ENCODE results near the gene CBARP. TPM values are rescaled to one million over a fixed set of nuclear protein-coding genes. Genes with fewer than 3 reads are reported as not detected.

Gene CBARP
- total RNA-seq, 1 experiment from 2014 or later: 23.4 TPM

DNA sequence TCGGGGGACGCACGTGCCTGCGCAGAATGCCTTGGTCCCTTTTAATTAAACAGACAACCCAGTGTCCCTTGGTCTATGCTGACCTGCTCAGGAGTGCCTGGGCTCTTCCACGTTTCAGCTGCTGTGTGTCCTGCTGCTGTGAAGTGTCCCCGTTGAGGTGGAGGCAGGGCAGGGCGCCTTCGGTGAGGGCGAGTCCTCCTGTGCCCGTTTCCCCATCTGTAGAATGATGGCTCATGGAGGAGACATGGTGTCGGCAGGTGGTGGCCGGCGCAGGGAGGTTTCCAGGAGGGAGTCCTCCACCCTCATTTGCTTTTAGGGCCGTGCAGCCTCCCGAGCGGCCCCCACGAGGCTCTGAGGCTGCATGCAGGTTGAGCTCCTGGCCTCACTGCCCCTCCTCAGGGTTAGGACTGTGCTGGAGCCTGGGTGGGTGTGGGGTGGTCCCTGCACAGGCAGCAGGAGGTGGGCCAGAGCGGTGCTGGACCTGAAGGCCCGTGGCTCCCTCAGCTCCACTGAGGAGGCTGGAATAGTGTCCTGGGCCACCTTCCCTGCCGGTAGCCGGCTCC is 23.4 kb downstream of the CBARP start:
- H3K4me3 Mint-ChIP-seq: no peak overlapping the region
- no peaks in the 10 kb centered on the region for H3K9me3 Mint-ChIP-seq
- H3K4me1 Mint-ChIP-seq: peaks cover 44% of the 10 kb centered on the region
- peaks cover 14% of the 10 kb centered on the region for H3K36me3 Mint-ChIP-seq
- ATAC-seq (no peak), DNase-seq (ENCODE audit: low spot score) (no peak)
- CTCF ChIA-PET: interaction anchor here (0.8 to 2.6 kb wide), 7 partner anchors 9 to 150 kb away, joined by 3 to 13 read pairs (median 4); partner anchors contain the start of gene ARHGAP45
- no peak for TF ChIP-seq CREB1 (CRISPR knock-in tag; IDR thresholded peaks at IDR 0.05)
- TF ChIP-seq, protein P1, sequence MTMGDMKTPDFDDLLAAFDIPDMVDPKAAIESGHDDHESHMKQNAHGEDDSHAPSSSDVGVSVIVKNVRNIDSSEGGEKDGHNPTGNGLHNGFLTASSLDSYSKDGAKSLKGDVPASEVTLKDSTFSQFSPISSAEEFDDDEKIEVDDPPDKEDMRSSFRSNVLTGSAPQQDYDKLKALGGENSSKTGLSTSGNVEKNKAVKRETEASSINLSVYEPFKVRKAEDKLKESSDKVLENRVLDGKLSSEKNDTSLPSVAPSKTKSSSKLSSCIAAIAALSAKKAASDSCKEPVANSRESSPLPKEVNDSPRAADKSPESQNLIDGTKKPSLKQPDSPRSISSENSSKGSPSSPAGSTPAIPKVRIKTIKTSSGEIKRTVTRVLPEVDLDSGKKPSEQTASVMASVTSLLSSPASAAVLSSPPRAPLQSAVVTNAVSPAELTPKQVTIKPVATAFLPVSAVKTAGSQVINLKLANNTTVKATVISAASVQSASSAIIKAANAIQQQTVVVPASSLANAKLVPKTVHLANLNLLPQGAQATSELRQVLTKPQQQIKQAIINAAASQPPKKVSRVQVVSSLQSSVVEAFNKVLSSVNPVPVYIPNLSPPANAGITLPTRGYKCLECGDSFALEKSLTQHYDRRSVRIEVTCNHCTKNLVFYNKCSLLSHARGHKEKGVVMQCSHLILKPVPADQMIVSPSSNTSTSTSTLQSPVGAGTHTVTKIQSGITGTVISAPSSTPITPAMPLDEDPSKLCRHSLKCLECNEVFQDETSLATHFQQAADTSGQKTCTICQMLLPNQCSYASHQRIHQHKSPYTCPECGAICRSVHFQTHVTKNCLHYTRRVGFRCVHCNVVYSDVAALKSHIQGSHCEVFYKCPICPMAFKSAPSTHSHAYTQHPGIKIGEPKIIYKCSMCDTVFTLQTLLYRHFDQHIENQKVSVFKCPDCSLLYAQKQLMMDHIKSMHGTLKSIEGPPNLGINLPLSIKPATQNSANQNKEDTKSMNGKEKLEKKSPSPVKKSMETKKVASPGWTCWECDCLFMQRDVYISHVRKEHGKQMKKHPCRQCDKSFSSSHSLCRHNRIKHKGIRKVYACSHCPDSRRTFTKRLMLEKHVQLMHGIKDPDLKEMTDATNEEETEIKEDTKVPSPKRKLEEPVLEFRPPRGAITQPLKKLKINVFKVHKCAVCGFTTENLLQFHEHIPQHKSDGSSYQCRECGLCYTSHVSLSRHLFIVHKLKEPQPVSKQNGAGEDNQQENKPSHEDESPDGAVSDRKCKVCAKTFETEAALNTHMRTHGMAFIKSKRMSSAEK (CRISPR knock-in tag; IDR thresholded peaks at IDR 0.05; ENCODE audit: borderline replicate concordance): no peak
- TF ChIP-seq, protein P2, sequence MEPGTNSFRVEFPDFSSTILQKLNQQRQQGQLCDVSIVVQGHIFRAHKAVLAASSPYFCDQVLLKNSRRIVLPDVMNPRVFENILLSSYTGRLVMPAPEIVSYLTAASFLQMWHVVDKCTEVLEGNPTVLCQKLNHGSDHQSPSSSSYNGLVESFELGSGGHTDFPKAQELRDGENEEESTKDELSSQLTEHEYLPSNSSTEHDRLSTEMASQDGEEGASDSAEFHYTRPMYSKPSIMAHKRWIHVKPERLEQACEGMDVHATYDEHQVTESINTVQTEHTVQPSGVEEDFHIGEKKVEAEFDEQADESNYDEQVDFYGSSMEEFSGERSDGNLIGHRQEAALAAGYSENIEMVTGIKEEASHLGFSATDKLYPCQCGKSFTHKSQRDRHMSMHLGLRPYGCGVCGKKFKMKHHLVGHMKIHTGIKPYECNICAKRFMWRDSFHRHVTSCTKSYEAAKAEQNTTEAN (CRISPR knock-in tag; IDR thresholded peaks at IDR 0.05): no peak
- peak overlapping the region; percentile 73 for H3K27ac Mint-ChIP-seq
- no peaks in the 10 kb centered on the region for H3K27me3 Mint-ChIP-seq (ENCODE audit: low read depth)
- POLR2A ChIA-PET: no interaction called here

DNA sequence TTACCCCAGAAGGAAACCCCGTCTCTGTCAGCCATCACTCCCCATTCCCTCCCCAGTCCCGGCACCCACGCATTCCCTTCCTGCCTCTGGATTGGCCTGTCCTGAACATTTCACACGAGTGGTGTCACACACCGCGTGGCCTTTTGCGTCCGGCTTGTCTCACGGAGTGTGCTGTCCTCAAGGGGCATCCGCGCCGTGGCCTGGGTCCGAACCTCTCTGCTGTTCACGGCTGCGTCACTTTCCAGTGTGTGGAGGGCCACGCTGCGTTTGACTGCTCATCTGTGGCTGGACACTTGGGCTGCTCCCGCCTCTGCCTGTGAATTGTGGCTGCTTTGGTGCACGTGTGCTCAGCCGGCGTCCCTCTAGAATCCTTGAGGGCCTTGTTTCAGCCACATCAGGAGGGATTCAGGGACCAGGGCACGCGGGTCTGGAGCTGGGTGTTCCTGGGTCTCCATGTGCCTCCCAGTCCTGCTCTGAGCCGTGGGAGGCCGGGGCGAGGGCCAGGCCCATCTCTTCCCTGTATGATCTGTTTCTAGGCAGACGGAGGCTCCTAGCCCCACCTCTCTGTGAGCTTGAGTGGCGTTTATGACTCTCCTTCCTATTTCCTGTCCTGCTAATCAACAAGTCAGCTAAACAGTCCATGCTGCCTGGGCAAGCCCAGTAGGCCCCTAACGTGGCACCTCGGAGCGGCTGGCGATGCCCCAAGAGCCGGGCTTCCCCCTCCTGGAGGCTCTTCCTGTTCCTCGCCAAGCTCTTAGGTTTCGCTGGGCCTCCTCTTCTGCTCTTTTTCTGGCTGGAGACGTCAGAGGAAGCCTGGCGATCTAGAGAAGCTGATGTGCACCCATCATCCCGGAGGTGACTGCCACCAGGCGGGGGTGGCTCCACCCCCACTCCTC is 24.2 kb downstream of the CBARP start:
- H3K27ac Mint-ChIP-seq: peak overlapping the region; percentile 73
- no peaks in the 10 kb centered on the region for H3K9me3 Mint-ChIP-seq
- no peak overlapping the region for H3K4me3 Mint-ChIP-seq
- CTCF ChIA-PET: interaction anchor here (0.8 to 2.6 kb wide), 7 partner anchors 9 to 149 kb away, joined by 3 to 13 read pairs (median 4); partner anchors contain the start of gene ARHGAP45
- H3K4me1 Mint-ChIP-seq: peaks cover 44% of the 10 kb centered on the region
- no peaks in the 10 kb centered on the region for H3K27me3 Mint-ChIP-seq (ENCODE audit: low read depth)
- ATAC-seq (no peak), DNase-seq (ENCODE audit: low spot score) (no peak)
- POLR2A ChIA-PET: no interaction called here
- peaks cover 14% of the 10 kb centered on the region for H3K36me3 Mint-ChIP-seq
- TF ChIP-seq GABPB1 (CRISPR knock-in tag; IDR thresholded peaks at IDR 0.05) (no peak), RELA (CRISPR knock-in tag; IDR thresholded peaks at IDR 0.05; ENCODE audit: borderline replicate concordance) (no peak), NFE2L1 (CRISPR knock-in tag; IDR thresholded peaks at IDR 0.05) (no peak), FOXP1 (CRISPR knock-in tag; IDR thresholded peaks at IDR 0.05; ENCODE audit: borderline replicate concordance) (no peak), SP1 (CRISPR knock-in tag; conservative IDR thresholded peaks at IDR 0.05) (no peak), SOX15 (CRISPR knock-in tag; IDR thresholded peaks at IDR 0.05) (no peak), OVOL2 (CRISPR knock-in tag; IDR thresholded peaks at IDR 0.05; ENCODE audit: borderline replicate concordance) (no peak), NR2C2 (CRISPR knock-in tag; IDR thresholded peaks at IDR 0.05) (no peak)
- TF ChIP-seq, protein P3, sequence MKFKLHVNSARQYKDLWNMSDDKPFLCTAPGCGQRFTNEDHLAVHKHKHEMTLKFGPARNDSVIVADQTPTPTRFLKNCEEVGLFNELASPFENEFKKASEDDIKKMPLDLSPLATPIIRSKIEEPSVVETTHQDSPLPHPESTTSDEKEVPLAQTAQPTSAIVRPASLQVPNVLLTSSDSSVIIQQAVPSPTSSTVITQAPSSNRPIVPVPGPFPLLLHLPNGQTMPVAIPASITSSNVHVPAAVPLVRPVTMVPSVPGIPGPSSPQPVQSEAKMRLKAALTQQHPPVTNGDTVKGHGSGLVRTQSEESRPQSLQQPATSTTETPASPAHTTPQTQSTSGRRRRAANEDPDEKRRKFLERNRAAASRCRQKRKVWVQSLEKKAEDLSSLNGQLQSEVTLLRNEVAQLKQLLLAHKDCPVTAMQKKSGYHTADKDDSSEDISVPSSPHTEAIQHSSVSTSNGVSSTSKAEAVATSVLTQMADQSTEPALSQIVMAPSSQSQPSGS (CRISPR knock-in tag; IDR thresholded peaks at IDR 0.05; ENCODE audit: borderline replicate concordance, low read depth): no peak
- TF ChIP-seq, protein P4, sequence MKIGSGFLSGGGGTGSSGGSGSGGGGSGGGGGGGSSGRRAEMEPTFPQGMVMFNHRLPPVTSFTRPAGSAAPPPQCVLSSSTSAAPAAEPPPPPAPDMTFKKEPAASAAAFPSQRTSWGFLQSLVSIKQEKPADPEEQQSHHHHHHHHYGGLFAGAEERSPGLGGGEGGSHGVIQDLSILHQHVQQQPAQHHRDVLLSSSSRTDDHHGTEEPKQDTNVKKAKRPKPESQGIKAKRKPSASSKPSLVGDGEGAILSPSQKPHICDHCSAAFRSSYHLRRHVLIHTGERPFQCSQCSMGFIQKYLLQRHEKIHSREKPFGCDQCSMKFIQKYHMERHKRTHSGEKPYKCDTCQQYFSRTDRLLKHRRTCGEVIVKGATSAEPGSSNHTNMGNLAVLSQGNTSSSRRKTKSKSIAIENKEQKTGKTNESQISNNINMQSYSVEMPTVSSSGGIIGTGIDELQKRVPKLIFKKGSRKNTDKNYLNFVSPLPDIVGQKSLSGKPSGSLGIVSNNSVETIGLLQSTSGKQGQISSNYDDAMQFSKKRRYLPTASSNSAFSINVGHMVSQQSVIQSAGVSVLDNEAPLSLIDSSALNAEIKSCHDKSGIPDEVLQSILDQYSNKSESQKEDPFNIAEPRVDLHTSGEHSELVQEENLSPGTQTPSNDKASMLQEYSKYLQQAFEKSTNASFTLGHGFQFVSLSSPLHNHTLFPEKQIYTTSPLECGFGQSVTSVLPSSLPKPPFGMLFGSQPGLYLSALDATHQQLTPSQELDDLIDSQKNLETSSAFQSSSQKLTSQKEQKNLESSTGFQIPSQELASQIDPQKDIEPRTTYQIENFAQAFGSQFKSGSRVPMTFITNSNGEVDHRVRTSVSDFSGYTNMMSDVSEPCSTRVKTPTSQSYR (CRISPR knock-in tag; IDR thresholded peaks at IDR 0.05): no peak
- TF ChIP-seq, protein P5, sequence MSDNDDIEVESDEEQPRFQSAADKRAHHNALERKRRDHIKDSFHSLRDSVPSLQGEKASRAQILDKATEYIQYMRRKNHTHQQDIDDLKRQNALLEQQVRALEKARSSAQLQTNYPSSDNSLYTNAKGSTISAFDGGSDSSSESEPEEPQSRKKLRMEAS (CRISPR knock-in tag; IDR thresholded peaks at IDR 0.05): no peak
- TF ChIP-seq, protein P6, sequence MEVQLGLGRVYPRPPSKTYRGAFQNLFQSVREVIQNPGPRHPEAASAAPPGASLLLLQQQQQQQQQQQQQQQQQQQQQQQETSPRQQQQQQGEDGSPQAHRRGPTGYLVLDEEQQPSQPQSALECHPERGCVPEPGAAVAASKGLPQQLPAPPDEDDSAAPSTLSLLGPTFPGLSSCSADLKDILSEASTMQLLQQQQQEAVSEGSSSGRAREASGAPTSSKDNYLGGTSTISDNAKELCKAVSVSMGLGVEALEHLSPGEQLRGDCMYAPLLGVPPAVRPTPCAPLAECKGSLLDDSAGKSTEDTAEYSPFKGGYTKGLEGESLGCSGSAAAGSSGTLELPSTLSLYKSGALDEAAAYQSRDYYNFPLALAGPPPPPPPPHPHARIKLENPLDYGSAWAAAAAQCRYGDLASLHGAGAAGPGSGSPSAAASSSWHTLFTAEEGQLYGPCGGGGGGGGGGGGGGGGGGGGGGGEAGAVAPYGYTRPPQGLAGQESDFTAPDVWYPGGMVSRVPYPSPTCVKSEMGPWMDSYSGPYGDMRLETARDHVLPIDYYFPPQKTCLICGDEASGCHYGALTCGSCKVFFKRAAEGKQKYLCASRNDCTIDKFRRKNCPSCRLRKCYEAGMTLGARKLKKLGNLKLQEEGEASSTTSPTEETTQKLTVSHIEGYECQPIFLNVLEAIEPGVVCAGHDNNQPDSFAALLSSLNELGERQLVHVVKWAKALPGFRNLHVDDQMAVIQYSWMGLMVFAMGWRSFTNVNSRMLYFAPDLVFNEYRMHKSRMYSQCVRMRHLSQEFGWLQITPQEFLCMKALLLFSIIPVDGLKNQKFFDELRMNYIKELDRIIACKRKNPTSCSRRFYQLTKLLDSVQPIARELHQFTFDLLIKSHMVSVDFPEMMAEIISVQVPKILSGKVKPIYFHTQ (CRISPR knock-in tag; IDR thresholded peaks at IDR 0.05): no peak
- TF ChIP-seq, protein P7, sequence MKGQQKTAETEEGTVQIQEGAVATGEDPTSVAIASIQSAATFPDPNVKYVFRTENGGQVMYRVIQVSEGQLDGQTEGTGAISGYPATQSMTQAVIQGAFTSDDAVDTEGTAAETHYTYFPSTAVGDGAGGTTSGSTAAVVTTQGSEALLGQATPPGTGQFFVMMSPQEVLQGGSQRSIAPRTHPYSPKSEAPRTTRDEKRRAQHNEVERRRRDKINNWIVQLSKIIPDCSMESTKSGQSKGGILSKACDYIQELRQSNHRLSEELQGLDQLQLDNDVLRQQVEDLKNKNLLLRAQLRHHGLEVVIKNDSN (CRISPR knock-in tag; IDR thresholded peaks at IDR 0.05): no peak
- TF ChIP-seq, protein P8, sequence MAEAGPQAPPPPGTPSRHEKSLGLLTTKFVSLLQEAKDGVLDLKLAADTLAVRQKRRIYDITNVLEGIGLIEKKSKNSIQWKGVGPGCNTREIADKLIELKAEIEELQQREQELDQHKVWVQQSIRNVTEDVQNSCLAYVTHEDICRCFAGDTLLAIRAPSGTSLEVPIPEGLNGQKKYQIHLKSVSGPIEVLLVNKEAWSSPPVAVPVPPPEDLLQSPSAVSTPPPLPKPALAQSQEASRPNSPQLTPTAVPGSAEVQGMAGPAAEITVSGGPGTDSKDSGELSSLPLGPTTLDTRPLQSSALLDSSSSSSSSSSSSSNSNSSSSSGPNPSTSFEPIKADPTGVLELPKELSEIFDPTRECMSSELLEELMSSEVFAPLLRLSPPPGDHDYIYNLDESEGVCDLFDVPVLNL (CRISPR knock-in tag; IDR thresholded peaks at IDR 0.05; ENCODE audit: borderline replicate concordance, low read depth): no peak
